Lower leg skin (tissue), 3 donors: Measurements from ENCODE around the gene AP1G2.

ENCODE experiments used
- POLR2A ChIP-seq, 2 donors: fragments of 450-650 bp; IDR thresholded peaks; one replicate each; pipeline ENCODE4 v1.6.1; 2016 to 2017; ENCODE audit warnings: antibody characterized with exemption in 2 of 2, mild to moderate bottlenecking in 1 of 2, moderate library complexity in 1 of 2
- TF ChIP-seq, protein P1 (sequence below), 3 donors: fragments of 450-650 bp; IDR thresholded peaks; one replicate each; pipeline ENCODE4 v1.5.1; 2016; ENCODE audit warnings: antibody characterized with exemption in 3 of 3, mild to moderate bottlenecking in 3 of 3, moderate library complexity in 2 of 3

DNA sequence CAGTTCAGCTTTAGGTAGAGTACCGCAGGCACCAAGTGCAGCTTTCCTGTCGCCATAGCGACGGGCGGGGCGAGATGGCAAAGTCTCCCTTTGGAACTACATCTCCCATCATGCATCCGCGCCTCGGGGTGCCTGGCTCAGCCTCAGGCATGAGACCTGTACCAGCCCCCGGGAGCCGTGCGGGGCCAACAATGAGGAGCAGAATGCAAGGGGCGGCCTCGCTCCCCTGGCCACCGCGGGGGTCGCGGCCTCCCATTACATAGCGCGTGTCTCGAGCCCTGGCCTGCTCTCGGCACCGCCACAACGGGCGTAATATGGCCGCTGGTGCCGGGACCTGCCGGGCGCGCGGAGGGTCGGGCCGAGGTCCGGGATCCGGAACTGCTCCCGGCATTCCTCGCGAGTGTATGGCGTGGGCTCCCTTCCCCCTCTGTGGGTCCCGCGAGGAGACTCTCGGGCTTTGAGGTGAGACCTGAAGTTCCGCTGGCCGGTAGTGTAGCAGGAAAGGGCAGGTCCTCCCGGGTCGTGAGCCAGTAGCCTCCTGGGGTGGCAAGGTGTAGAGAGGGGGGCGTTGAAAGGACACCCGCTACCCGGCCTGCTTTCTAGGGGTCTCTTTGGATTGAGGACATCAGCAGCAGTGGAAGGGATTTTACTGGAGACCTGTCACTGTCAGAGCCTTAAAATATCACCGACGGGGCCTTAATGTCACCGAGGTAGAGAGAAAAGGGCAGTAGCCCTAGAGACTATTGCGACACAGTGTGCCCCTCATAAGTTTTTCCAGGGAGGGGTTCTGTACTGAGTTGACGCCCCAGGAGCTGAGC lies 11.5 kb downstream of the AP1G2 start, which contains the start of gene THTPA:
- TF ChIP-seq, protein P1, sequence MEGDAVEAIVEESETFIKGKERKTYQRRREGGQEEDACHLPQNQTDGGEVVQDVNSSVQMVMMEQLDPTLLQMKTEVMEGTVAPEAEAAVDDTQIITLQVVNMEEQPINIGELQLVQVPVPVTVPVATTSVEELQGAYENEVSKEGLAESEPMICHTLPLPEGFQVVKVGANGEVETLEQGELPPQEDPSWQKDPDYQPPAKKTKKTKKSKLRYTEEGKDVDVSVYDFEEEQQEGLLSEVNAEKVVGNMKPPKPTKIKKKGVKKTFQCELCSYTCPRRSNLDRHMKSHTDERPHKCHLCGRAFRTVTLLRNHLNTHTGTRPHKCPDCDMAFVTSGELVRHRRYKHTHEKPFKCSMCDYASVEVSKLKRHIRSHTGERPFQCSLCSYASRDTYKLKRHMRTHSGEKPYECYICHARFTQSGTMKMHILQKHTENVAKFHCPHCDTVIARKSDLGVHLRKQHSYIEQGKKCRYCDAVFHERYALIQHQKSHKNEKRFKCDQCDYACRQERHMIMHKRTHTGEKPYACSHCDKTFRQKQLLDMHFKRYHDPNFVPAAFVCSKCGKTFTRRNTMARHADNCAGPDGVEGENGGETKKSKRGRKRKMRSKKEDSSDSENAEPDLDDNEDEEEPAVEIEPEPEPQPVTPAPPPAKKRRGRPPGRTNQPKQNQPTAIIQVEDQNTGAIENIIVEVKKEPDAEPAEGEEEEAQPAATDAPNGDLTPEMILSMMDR (IDR thresholded peaks at IDR 0.05) = no peak
- no peak for TF ChIP-seq POLR2A (IDR thresholded peaks at IDR 0.05)
